HEK293 (cell line): ENCODE measurements around the gene EIF1AX.

Source experiments
- CTCF ChIA-PET: fragments of 350-600 bp; formaldehyde crosslinking; extraction: SDS; loops from one replicate; lab custom pipeline; 2021; ENCODE audit warnings: antibody characterized with exemption; lab: Yijun Ruan, JAX
- POLR2A ChIA-PET: fragments of 300-600 bp; formaldehyde crosslinking; extraction: SDS; loops from one replicate; lab custom pipeline; 2020; ENCODE audit warnings: antibody characterized with exemption, inconsistent platforms; lab: Yijun Ruan, JAX
- H3K27ac ChIP-seq: fragments of 200-500 bp; sonication (Bioruptor generic); 2 replicates; pipeline ENCODE4 v1.5.1; 2014; ENCODE audit warnings: low read depth, low read length, control low read depth, inconsistent platforms; ENCODE audit errors: extremely low read depth
- H3K36me3 ChIP-seq, 2 experiments: fragments of 200-500 bp in 1 of 2; sonication (Bioruptor generic) in 1 of 2; 1 replicate in 1 of 2; 2 replicates in 1 of 2; pipeline ENCODE4 v1.5.1; 2014 to 2017; ENCODE audit warnings: inconsistent platforms in 2 of 2, low read length in 2 of 2; ENCODE audit not compliant: control insufficient read depth in 2 of 2, insufficient read depth in 1 of 2
- H3K4me1 ChIP-seq: fragments of 200-500 bp; sonication (Bioruptor generic); 2 replicates; pipeline ENCODE4 v1.5.1; 2014; ENCODE audit warnings: mild to moderate bottlenecking, low read length, inconsistent platforms; ENCODE audit not compliant: control insufficient read depth, insufficient read depth
- H3K4me3 ChIP-seq: 2 replicates; pipeline ENCODE4 v1.5.1; 2011; ENCODE audit warnings: low read depth, mild to moderate bottlenecking, control low read depth, low read length, moderate library complexity
- H3K9me3 ChIP-seq: fragments of 200-500 bp; sonication (Bioruptor generic); 2 replicates; pipeline ENCODE4 v1.5.1; 2014; ENCODE audit warnings: low read depth, low read length, inconsistent platforms; ENCODE audit not compliant: control insufficient read depth, insufficient read depth
- CTCF ChIP-seq: fragments of 450-650 bp; formaldehyde crosslinking; IDR thresholded peaks from 2 replicates; pipeline ENCODE4 v1.5.1; 2016; ENCODE audit warnings: missing biosample characterization, missing genetic modification characterization
- EGR2 ChIP-seq: fragments of 450-650 bp; formaldehyde crosslinking; IDR thresholded peaks from 2 replicates; pipeline ENCODE4 v1.5.1; 2016; ENCODE audit warnings: low read depth, missing biosample characterization, missing genetic modification characterization
- FEZF1 ChIP-seq: fragments of 450-650 bp; formaldehyde crosslinking; IDR thresholded peaks from 2 replicates; pipeline ENCODE4 v1.5.1; 2016; ENCODE audit warnings: missing biosample characterization, missing genetic modification characterization
- GLIS1 ChIP-seq: fragments of 450-650 bp; formaldehyde crosslinking; IDR thresholded peaks from 2 replicates; pipeline ENCODE4 v1.5.1; 2016; ENCODE audit warnings: missing biosample characterization, missing genetic modification characterization
- GLIS2 ChIP-seq: fragments of 450-650 bp; formaldehyde crosslinking; IDR thresholded peaks from 2 replicates; pipeline ENCODE4 v1.5.1; 2016; ENCODE audit warnings: missing biosample characterization, missing genetic modification characterization
- PRDM4 ChIP-seq: fragments of 450-650 bp; formaldehyde crosslinking; IDR thresholded peaks from 2 replicates; pipeline ENCODE4 v1.5.1; 2017; ENCODE audit warnings: missing biosample characterization, missing genetic modification characterization
- SCRT1 ChIP-seq: fragments of 450-650 bp; formaldehyde crosslinking; IDR thresholded peaks from 2 replicates; pipeline ENCODE4 v1.5.1; 2016; ENCODE audit warnings: missing biosample characterization, missing genetic modification characterization, borderline replicate concordance
- ZBTB20 ChIP-seq: fragments of 450-650 bp; formaldehyde crosslinking; IDR thresholded peaks from 2 replicates; pipeline ENCODE4 v1.5.1; 2016; ENCODE audit warnings: missing biosample characterization, missing genetic modification characterization
- ZBTB26 ChIP-seq: fragments of 450-650 bp; formaldehyde crosslinking; optimal IDR thresholded peaks from 2 replicates; pipeline ENCODE3; 2016; ENCODE audit warnings: missing biosample characterization, mild to moderate bottlenecking, missing genetic modification characterization
- ZBTB49 ChIP-seq: fragments of 450-650 bp; formaldehyde crosslinking; IDR thresholded peaks from 2 replicates; pipeline ENCODE4 v1.5.1; 2016; ENCODE audit warnings: missing biosample characterization, missing genetic modification characterization, low read depth
- ZBTB8A ChIP-seq: fragments of 450-650 bp; formaldehyde crosslinking; IDR thresholded peaks from 2 replicates; pipeline ENCODE4 v1.5.1; 2016; ENCODE audit warnings: missing biosample characterization, missing genetic modification characterization
- ZNF112 ChIP-seq: fragments of 450-650 bp; formaldehyde crosslinking; IDR thresholded peaks from 2 replicates; pipeline ENCODE4 v1.5.0; 2017; ENCODE audit warnings: missing biosample characterization, missing genetic modification characterization
- ZNF146 ChIP-seq: fragments of 450-650 bp; formaldehyde crosslinking; IDR thresholded peaks from 2 replicates; pipeline ENCODE4 v1.5.1; 2016; ENCODE audit warnings: missing biosample characterization, missing genetic modification characterization
- ZNF223 ChIP-seq: fragments of 450-650 bp; formaldehyde crosslinking; IDR thresholded peaks from 2 replicates; pipeline ENCODE4 v1.5.1; 2016; ENCODE audit warnings: missing biosample characterization, missing genetic modification characterization
- ZNF398 ChIP-seq: fragments of 450-650 bp; formaldehyde crosslinking; IDR thresholded peaks from 2 replicates; pipeline ENCODE4 v1.5.1; 2017; ENCODE audit warnings: missing biosample characterization, missing genetic modification characterization
- ZNF501 ChIP-seq: fragments of 450-650 bp; formaldehyde crosslinking; IDR thresholded peaks from 2 replicates; pipeline ENCODE4 v1.5.1; 2016; ENCODE audit warnings: missing biosample characterization, missing genetic modification characterization
- ZNF514 ChIP-seq: fragments of 450-650 bp; formaldehyde crosslinking; IDR thresholded peaks from 2 replicates; pipeline ENCODE4 v1.5.1; 2016; ENCODE audit warnings: missing biosample characterization, missing genetic modification characterization
- ZNF548 ChIP-seq: fragments of 450-650 bp; formaldehyde crosslinking; IDR thresholded peaks from 2 replicates; pipeline ENCODE4 v1.5.1; 2016; ENCODE audit warnings: missing biosample characterization, missing genetic modification characterization
- ZNF626 ChIP-seq: fragments of 450-650 bp; sonication (Bioruptor Pico); formaldehyde crosslinking; IDR thresholded peaks from 2 replicates; pipeline ENCODE4 v1.5.1; 2018; ENCODE audit warnings: missing biosample characterization, missing genetic modification characterization, inconsistent platforms
- ZNF830 ChIP-seq: fragments of 450-650 bp; IDR thresholded peaks from 2 replicates; pipeline ENCODE4 v1.5.0; 2018; ENCODE audit warnings: missing biosample characterization, missing genetic modification characterization, low read depth, mild to moderate bottlenecking, moderate library complexity

EIF1AX gene

GRCh38 chrX:20116577-20117240 is 24.9 kb downstream of the EIF1AX start, which contains the start of gene MAP7D2 (continued):
- TF ChIP-seq CTCF (tag by site-specific recombination) (no peak), ZNF398 (0 out of 2 replicates have a peak, but pooled peaks have one; percentile 22), ZNF548 (tag by site-specific recombination) (no peak)

- Histone ChIP-seq H3K9me3 (no peaks in the 10 kb centered on the region), H3K4me1 (peaks cover 3% of the 10 kb centered on the region; the same call in 1 of the 2 replicates), H3K36me3 (no peaks in the 10 kb centered on the region), H3K4me3 (peak overlapping the region; percentile 35), H3K27ac (no peak overlapping the region)
- POLR2A ChIA-PET, result no interaction called here
- CTCF ChIA-PET, result no interaction called here
- TF ChIP-seq ZNF398, result no peak
- no peak for TF ChIP-seq PRDM4 (tag by site-specific recombination)
- no peak for TF ChIP-seq ZNF514 (tag by site-specific recombination)
- 0 out of 2 replicates have a peak, but pooled peaks have one; percentile 9 for TF ChIP-seq GLIS1 (tag by site-specific recombination)
- no peak for TF ChIP-seq ZNF501 (tag by site-specific recombination)
- TF ChIP-seq ZBTB26 (tag by site-specific recombination), result no peak
- TF ChIP-seq ZNF146 (tag by site-specific recombination), result no peak
- TF ChIP-seq ZBTB20 (tag by site-specific recombination), result peak; percentile 62
- peak; percentile 77 for TF ChIP-seq ZBTB8A (tag by site-specific recombination)
- no peak for TF ChIP-seq ZNF112
- no peak for TF ChIP-seq FEZF1 (tag by site-specific recombination)
- TF ChIP-seq CTCF (tag by site-specific recombination), result no peak
- no peak for TF ChIP-seq ZNF626 (tag by site-specific recombination)
- peak; percentile 39; the same call in 1 of the 2 replicates for TF ChIP-seq GLIS2 (tag by site-specific recombination)
- no peak for TF ChIP-seq SCRT1 (tag by site-specific recombination)
- TF ChIP-seq ZBTB49 (tag by site-specific recombination), result no peak
- no peak for TF ChIP-seq ZNF223 (tag by site-specific recombination)
- no peak for TF ChIP-seq EGR2
- TF ChIP-seq ZNF830 (tag by site-specific recombination), result no peak
Measured at GRCh38 chrX:20116087-20116576, 25.5 kb downstream of the EIF1AX start.
